ENCODE measurements around the gene ABCB1. TPM values are rescaled to one million over a fixed set of nuclear protein-coding genes. Genes with fewer than 3 reads are reported as not detected.
A peak's percentile ranks its signal among the peaks of the same experiment; 100 is the strongest.

The ABCB1 gene
- total and polyA plus RNA-seq, 9 of the 15 experiments (the other 6 are each of a cell fraction or from before 2014, with no cell fraction given), result 0.03 to 0.86 (median 0.52) TPM

- peak; percentile 40; the same call in 1 of the 2 replicates for TF ChIP-seq ZKSCAN8 (CRISPR knock-in tag; IDR thresholded peaks at IDR 0.05)
- no peak for TF ChIP-seq LCOR (CRISPR knock-in tag; IDR thresholded peaks at IDR 0.05)
- TF ChIP-seq RBM17 (IDR thresholded peaks at IDR 0.05; ENCODE audit: borderline replicate concordance, low read depth, low read length), result no peak
- no peak for TF ChIP-seq TRIM28 (IDR thresholded peaks at IDR 0.05)
- no peak for TF ChIP-seq L3MBTL2 (IDR thresholded peaks at IDR 0.05)
- TF ChIP-seq ZNF232 (CRISPR knock-in tag; IDR thresholded peaks at IDR 0.05), result no peak
- TF ChIP-seq RAD51 (IDR thresholded peaks at IDR 0.05; ENCODE audit: borderline replicate concordance, low read depth), result no peak
- no peak for TF ChIP-seq MAFK (IDR thresholded peaks at IDR 0.05; ENCODE audit: low read length)
- peak; percentile 32; the same call in 1 of the 2 replicates for TF ChIP-seq PKNOX1 (IDR thresholded peaks at IDR 0.05)
- no peak for TF ChIP-seq ZNF324 (CRISPR knock-in tag; IDR thresholded peaks at IDR 0.05)
- peak; percentile 85 for TF ChIP-seq FOSL1 (tag; conservative IDR thresholded peaks at IDR 0.05)
- no peak for TF ChIP-seq KLF6 (CRISPR knock-in tag; IDR thresholded peaks at IDR 0.05; ENCODE audit: borderline replicate concordance)
- TF ChIP-seq ZFX (CRISPR knock-in tag; IDR thresholded peaks at IDR 0.05), result no peak
- TF ChIP-seq TRIM24 (IDR thresholded peaks at IDR 0.05), result peak in 1 of 2 experiments; percentile 54; a peak in 1 of 4 replicates
- no peak for TF ChIP-seq ZNF184 (CRISPR knock-in tag; IDR thresholded peaks at IDR 0.05)
- no peak for TF ChIP-seq ERF (CRISPR knock-in tag; IDR thresholded peaks at IDR 0.05)
- peak; percentile 46; the same call in 1 of the 2 replicates for TF ChIP-seq CREB1 (IDR thresholded peaks at IDR 0.05)
- no peak for TF ChIP-seq CREB1 (CRISPR knock-in tag; IDR thresholded peaks at IDR 0.05)
- no peak for TF ChIP-seq PHTF2 (CRISPR knock-in tag; IDR thresholded peaks at IDR 0.05)
- no peak for TF ChIP-seq ZNF124 (CRISPR knock-in tag; IDR thresholded peaks at IDR 0.05)
- TF ChIP-seq ELK1 (CRISPR knock-in tag; IDR thresholded peaks at IDR 0.05), result no peak
- TF ChIP-seq SRSF3 (IDR thresholded peaks at IDR 0.05; ENCODE audit: insufficient read depth, low read length), result no peak
- no peak for TF ChIP-seq NR1H2 (CRISPR knock-in tag; IDR thresholded peaks at IDR 0.05)
- no peak for TF ChIP-seq PHF20 (IDR thresholded peaks at IDR 0.05; ENCODE audit: partially characterized antibody)
- TF ChIP-seq RBM15 (IDR thresholded peaks at IDR 0.05; ENCODE audit: insufficient read depth, low read length), result no peak
- no peak for TF ChIP-seq BHLHE40 (IDR thresholded peaks at IDR 0.05; ENCODE audit: low read length)
- TF ChIP-seq SREBF1 (IDR thresholded peaks at IDR 0.05; ENCODE audit: borderline replicate concordance, low read depth, low read length), result no peak
- TF ChIP-seq GABPB1 (CRISPR knock-in tag; IDR thresholded peaks at IDR 0.05), result no peak
- TF ChIP-seq ZEB2 (IDR thresholded peaks at IDR 0.05), result no peak
- TF ChIP-seq NELFE (IDR thresholded peaks at IDR 0.05; ENCODE audit: insufficient read depth, insufficient read length), result no peak
- TF ChIP-seq ZNF224 (CRISPR knock-in tag; IDR thresholded peaks at IDR 0.05), result no peak
- peak; percentile 72 for TF ChIP-seq ZSCAN32 (CRISPR knock-in tag; IDR thresholded peaks at IDR 0.05)
- no peak for TF ChIP-seq SNIP1 (IDR thresholded peaks at IDR 0.05; ENCODE audit: low read depth)
- TF ChIP-seq FOXK1 (CRISPR knock-in tag; IDR thresholded peaks at IDR 0.05; ENCODE audit: borderline replicate concordance), result no peak
- no peak for TF ChIP-seq MAFF (IDR thresholded peaks at IDR 0.05; ENCODE audit: low read length)
These were observed 26.1 kb downstream of the ABCB1 start (continued) for GRCh38 chr7:87574630-87575029.

All from K562 (cell line).